Activated CD8-positive, alpha-beta memory T cell treated with anti-CD3 and anti-CD28 coated beads, Interleukin-2, amount 10 ng/mL, durations not matched to agents 7 days and 5 days (primary cell): ENCODE data around the gene NADK2. TPM values are rescaled to one million over a fixed set of nuclear protein-coding genes. Genes with fewer than 3 reads are reported as not detected.
A peak's percentile ranks its signal among the peaks of the same experiment; 100 is the strongest.

Experiments used
- ATAC-seq: fragments of 150-1000 bp; cut with Tn5 transposase; one replicate; pipeline ENCODE4 v1.10.0; 2021; ENCODE audit warnings: moderate library complexity
- CTCF ChIA-PET: fragments of 350-600 bp; sonication (Branson Sonifier 250); formaldehyde crosslinking; loops from one replicate; lab custom pipeline; 2021; ENCODE audit warnings: antibody characterized with exemption; lab: Charles Lee
- DNase-seq: peaks from one replicate; pipeline ENCODE4 v3.0.0-alpha.2; 2020
- H3K27ac Mint-ChIP-seq: one replicate; pipeline ENCODE4 v1.8.0; 2021; ENCODE audit warnings: mild to moderate bottlenecking, mixed read lengths
- H3K27me3 Mint-ChIP-seq: one replicate; pipeline ENCODE4 v1.8.0; 2021; ENCODE audit warnings: mixed read lengths
- H3K36me3 Mint-ChIP-seq: one replicate; pipeline ENCODE4 v1.8.0; 2021; ENCODE audit warnings: mild to moderate bottlenecking, mixed read lengths
- H3K4me1 Mint-ChIP-seq: one replicate; pipeline ENCODE4 v1.8.0; 2021; ENCODE audit warnings: mixed read lengths
- H3K4me3 Mint-ChIP-seq: one replicate; pipeline ENCODE4 v1.8.0; 2021; ENCODE audit warnings: mild to moderate bottlenecking, moderate library complexity, mixed read lengths
- H3K9me3 Mint-ChIP-seq: one replicate; pipeline ENCODE4 v1.8.0; 2022; ENCODE audit warnings: low read depth, mixed read lengths
- total RNA-seq, 2 experiments: library from RNA; stranded (reverse); gene quantifications; one replicate each; pipeline ENCODE4 v1.2.3, GENCODE V29; 2021

The NADK2 gene
- total RNA-seq, 2 experiments from 2014 or later: 12.5 to 14.9 TPM

DNA sequence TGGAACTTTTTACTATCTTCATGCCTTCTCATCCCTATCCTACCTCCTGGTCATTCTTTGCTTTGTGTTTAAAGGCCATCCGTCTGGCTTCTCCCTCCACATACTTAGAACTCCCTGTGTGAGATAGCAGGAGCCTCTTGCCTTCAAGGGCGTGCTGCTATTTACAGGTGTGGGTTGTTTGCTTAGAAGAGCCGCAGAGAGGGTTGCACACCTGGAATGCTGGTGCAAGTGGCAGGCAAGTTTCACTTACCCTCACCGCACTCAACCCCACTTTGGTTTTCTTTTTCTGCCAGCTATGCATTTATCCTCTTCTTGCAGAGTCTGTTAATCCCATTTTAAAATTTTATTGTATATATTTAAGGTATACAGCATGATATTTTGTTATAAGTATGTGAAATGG is 77.3 kb downstream of the NADK2 start:
- Mint-ChIP-seq H3K4me1 (peaks cover 32% of the 10 kb centered on the region), H3K36me3 (peaks cover 64% of the 10 kb centered on the region), H3K4me3 (no peak overlapping the region), H3K9me3 (no peaks in the 10 kb centered on the region), H3K27me3 (no peaks in the 10 kb centered on the region), H3K27ac (no peak overlapping the region)
- CTCF ChIA-PET: no interaction called here
- ATAC-seq (no peak), DNase-seq (no peak)

DNA sequence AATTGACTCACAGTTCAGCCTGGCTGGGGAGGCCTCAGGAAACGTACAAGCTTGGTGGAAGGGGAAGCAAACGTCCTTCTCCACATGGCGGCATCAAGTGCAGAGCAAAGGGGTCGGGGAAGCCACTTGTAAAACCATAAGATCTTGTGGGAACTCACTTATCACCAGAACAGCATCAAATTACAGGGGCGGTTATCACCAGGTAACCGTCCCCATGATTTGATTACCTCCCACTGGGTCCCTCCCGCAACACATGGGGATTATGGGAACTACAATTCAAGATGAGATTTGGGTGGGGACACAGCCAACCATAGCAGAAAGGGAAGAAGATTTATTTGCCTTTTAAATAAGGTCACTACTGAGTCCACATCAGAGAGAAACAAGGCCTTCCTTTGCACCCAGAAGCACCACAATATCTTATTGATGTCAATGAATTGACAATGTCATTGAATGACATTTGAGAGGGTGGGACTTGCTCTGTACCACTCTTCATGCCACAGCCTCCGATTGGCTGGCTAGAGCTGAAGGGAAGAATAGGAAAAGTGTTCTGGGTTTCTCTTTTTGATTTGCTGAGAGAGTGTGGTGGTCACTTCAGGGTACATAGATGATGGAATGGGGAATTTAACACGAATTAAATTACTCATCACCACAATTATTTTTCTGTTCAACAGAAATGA is 78.8 kb downstream of the NADK2 start:
- no peaks in the 10 kb centered on the region for H3K27me3 Mint-ChIP-seq
- H3K27ac Mint-ChIP-seq: no peak overlapping the region
- H3K9me3 Mint-ChIP-seq: no peaks in the 10 kb centered on the region
- H3K36me3 Mint-ChIP-seq: peaks cover 62% of the 10 kb centered on the region
- ATAC-seq (no peak), DNase-seq (no peak)
- CTCF ChIA-PET: no interaction called here
- H3K4me3 Mint-ChIP-seq: no peak overlapping the region
- peaks cover 28% of the 10 kb centered on the region for H3K4me1 Mint-ChIP-seq

DNA sequence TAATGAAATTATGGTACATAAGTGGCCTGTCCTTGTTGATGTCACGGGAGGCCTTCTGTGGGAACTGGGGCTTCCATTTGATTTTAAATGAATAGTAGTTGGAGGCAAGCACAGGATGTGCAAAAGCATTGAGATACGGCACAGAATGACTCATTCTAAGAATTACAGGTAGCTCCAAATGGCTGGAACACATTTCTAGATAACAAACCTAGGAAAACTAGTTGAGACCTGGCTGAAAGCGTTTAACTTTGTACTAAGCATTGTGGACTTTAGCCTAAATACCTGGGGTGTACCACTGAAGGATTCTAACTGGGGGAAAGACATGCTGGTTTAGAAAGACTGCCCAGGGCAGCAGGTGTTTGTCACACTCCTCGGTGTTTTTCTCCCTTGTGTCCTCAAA is 80.4 kb downstream of the NADK2 start:
- no peak overlapping the region for H3K27ac Mint-ChIP-seq
- DNase-seq (no peak), ATAC-seq (no peak)
- H3K27me3 Mint-ChIP-seq: no peaks in the 10 kb centered on the region
- H3K4me1 Mint-ChIP-seq: peaks cover 32% of the 10 kb centered on the region
- peaks cover 63% of the 10 kb centered on the region for H3K36me3 Mint-ChIP-seq
- CTCF ChIA-PET: no interaction called here
- no peaks in the 10 kb centered on the region for H3K9me3 Mint-ChIP-seq
- no peak overlapping the region for H3K4me3 Mint-ChIP-seq

- CTCF ChIA-PET: interaction anchor here (1.6 kb wide), 1 partner anchor 9 kb away, joined by 4 read pairs; the partner anchor contains the start of genes LMBRD2 and SKP2
- no peak for ATAC-seq
- H3K4me3 Mint-ChIP-seq: no peak overlapping the region
- H3K27ac Mint-ChIP-seq: no peak overlapping the region
- no peak for DNase-seq
- peaks cover 64% of the 10 kb centered on the region for H3K36me3 Mint-ChIP-seq
- H3K27me3 Mint-ChIP-seq: no peaks in the 10 kb centered on the region
- no peaks in the 10 kb centered on the region for H3K9me3 Mint-ChIP-seq
- peaks cover 36% of the 10 kb centered on the region for H3K4me1 Mint-ChIP-seq
Measured at GRCh38 chr5:36160617-36161016, 81.1 kb downstream of the NADK2 start.

- ATAC-seq (no peak), DNase-seq (no peak)
- H3K27me3 Mint-ChIP-seq: no peaks in the 10 kb centered on the region
- CTCF ChIA-PET: no interaction called here
- H3K36me3 Mint-ChIP-seq: peaks cover 69% of the 10 kb centered on the region
- no peak overlapping the region for H3K27ac Mint-ChIP-seq
- peaks cover 49% of the 10 kb centered on the region for H3K4me1 Mint-ChIP-seq
- H3K9me3 Mint-ChIP-seq: no peaks in the 10 kb centered on the region
- H3K4me3 Mint-ChIP-seq: no peak overlapping the region
Measured at GRCh38 chr5:36158144-36158543, 83.6 kb downstream of the NADK2 start.

- peaks cover 53% of the 10 kb centered on the region for H3K4me1 Mint-ChIP-seq
- H3K4me3 Mint-ChIP-seq: no peak overlapping the region
- H3K27ac Mint-ChIP-seq: no peak overlapping the region
- ATAC-seq (no peak), DNase-seq (no peak)
- no peaks in the 10 kb centered on the region for H3K9me3 Mint-ChIP-seq
- peaks cover 64% of the 10 kb centered on the region for H3K36me3 Mint-ChIP-seq
- H3K27me3 Mint-ChIP-seq: no peaks in the 10 kb centered on the region
- CTCF ChIA-PET: no interaction called here
Measured at GRCh38 chr5:36156619-36157018, 85.1 kb downstream of the NADK2 start.

DNA sequence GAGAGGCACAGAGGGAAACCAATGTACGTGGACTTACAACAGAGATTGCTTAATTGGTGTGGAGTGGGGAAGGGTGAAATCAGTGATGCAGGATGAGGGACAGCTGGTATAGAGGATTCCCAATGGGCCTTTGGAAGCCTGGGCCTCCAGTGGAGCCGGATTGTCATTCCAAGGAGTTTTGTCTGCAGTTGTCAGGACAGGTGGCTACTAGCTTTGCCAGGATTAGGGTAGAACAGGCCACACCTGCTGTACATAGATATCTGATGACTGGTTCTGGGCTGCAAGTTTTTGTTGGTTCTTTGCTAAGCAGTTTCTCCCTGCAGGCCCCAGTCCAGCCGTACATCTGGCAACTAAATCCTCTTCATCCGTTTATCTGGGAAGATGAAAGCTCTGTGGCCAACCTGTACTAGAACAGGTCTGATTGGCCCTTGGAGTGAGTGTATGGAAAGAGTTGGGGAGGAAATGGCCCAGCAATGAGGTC is 85.6 kb downstream of the NADK2 start:
- peaks cover 59% of the 10 kb centered on the region for H3K36me3 Mint-ChIP-seq
- CTCF ChIA-PET: no interaction called here

DNA sequence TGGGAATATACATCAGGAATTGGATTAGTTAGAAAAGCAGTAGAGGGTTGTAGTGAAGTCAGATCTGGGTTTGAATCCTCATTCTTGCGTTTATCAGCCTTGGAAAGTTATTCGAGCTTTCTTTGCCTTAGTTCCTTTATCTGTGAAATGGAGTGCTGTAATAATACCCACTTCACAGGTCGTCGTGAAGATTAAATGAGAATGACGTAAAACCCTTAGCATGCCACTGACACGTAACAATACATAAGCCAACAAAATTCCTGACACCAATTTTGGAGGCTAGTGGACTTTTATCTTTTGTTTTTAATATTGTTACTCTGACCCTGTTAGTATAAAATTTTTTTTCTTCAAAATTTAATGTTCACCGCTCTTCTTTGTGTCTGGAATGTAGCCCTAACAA is 86.4 kb downstream of the NADK2 start:
- Mint-ChIP-seq H3K27me3 (no peaks in the 10 kb centered on the region), H3K9me3 (no peaks in the 10 kb centered on the region), H3K36me3 (peaks cover 60% of the 10 kb centered on the region), H3K27ac (no peak overlapping the region), H3K4me1 (peaks cover 49% of the 10 kb centered on the region), H3K4me3 (no peak overlapping the region)
- DNase-seq (no peak), ATAC-seq (no peak)
- CTCF ChIA-PET: no interaction called here

More for the DNA sequence above, 85.6 kb downstream of the NADK2 start:
- peaks cover 49% of the 10 kb centered on the region for H3K4me1 Mint-ChIP-seq
- DNase-seq (no peak), ATAC-seq (no peak)
- no peak overlapping the region for H3K4me3 Mint-ChIP-seq
- H3K9me3 Mint-ChIP-seq: no peaks in the 10 kb centered on the region
- no peaks in the 10 kb centered on the region for H3K27me3 Mint-ChIP-seq
- no peak overlapping the region for H3K27ac Mint-ChIP-seq

DNA sequence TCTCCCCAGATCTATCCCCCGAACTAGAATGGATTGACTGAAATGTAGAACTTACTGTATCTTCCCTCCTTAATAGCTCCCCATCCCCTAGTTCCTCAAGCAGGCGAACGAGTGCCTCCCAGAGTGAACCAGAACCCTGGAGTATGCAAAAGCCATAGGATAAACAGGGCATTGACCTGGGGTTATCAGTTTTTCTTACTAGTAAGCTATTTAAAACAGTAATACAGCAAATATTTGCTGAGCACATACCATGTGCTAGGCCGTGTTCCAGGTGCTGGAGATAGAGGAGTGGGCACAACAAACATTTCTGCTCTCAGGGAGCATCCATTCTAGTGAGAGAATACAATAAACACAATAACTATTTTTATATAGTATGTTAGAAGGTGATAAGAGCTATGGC is 88.0 kb downstream of the NADK2 start:
- Mint-ChIP-seq H3K36me3 (peaks cover 52% of the 10 kb centered on the region), H3K27me3 (no peaks in the 10 kb centered on the region), H3K4me1 (peaks cover 56% of the 10 kb centered on the region), H3K27ac (peak overlapping the region; percentile 24), H3K4me3 (peak overlapping the region; percentile 90), H3K9me3 (no peaks in the 10 kb centered on the region)
- ATAC-seq: no peak
- no peak for DNase-seq
- CTCF ChIA-PET: interaction anchor here (0.8 to 2.2 kb wide), 2 partner anchors 81 to 88 kb away, joined by 3 to 7 read pairs; partner anchors contain the start of gene NADK2

DNA sequence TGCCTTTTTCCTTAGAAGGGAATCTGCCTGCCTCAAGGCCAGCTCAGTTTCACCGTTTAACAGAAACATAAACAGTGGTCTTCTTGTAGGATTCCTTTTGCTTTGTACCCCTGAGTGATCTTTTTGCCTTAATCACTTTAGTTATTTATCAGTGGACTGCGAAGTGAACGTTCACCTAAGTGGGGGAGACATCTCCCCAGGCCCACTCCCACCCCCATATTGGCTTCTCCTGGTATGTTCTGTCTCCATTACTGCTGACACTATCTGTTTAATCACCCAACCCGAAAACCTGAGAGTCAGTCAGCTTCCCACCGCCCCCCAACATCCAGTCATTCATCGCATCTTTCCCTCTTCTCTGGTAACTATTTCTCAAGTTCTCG is 88.4 kb downstream of the NADK2 start:
- CTCF ChIA-PET: interaction anchor here (1.3 to 2.2 kb wide), 3 partner anchors 13 to 88 kb away, joined by 3 to 7 read pairs (median 5); partner anchors contain the start of gene NADK2
- Mint-ChIP-seq H3K9me3 (no peaks in the 10 kb centered on the region), H3K4me1 (peaks cover 56% of the 10 kb centered on the region), H3K4me3 (peak overlapping the region; percentile 90), H3K27me3 (no peaks in the 10 kb centered on the region), H3K36me3 (peaks cover 48% of the 10 kb centered on the region), H3K27ac (peak overlapping the region; percentile 24)
- ATAC-seq: no peak
- no peak for DNase-seq

GRCh38 chr5:36152324-36153297 is 89.1 kb downstream of the NADK2 start:
- H3K9me3 Mint-ChIP-seq: no peaks in the 10 kb centered on the region
- CTCF ChIA-PET: interaction anchor here (1.3 to 2.2 kb wide), 4 partner anchors 8 to 89 kb away, joined by 3 to 7 read pairs (median 4); partner anchors contain the start of gene NADK2
- peak overlapping the region; percentile 90 for H3K4me3 Mint-ChIP-seq
- peaks cover 52% of the 10 kb centered on the region for H3K4me1 Mint-ChIP-seq
- ATAC-seq: no peak
- H3K36me3 Mint-ChIP-seq: peaks cover 46% of the 10 kb centered on the region
- H3K27me3 Mint-ChIP-seq: no peaks in the 10 kb centered on the region
- DNase-seq: no peak
- H3K27ac Mint-ChIP-seq: peak overlapping the region; percentile 91

- CTCF ChIA-PET: interaction anchor here (1.3 to 2.2 kb wide), 8 partner anchors 9 to 90 kb away, joined by 3 to 9 read pairs (median 4); partner anchors contain the start of gene NADK2
- Mint-ChIP-seq H3K4me1 (peaks cover 54% of the 10 kb centered on the region), H3K9me3 (no peaks in the 10 kb centered on the region), H3K27ac (peak within 1 kb of the TSS; percentile 91), H3K36me3 (peaks cover 40% of the 10 kb centered on the region), H3K27me3 (no peaks in the 10 kb centered on the region), H3K4me3 (peak within 1 kb of the TSS; percentile 90)
- ATAC-seq: peak; percentile 97
- peak; percentile 99 for DNase-seq
Measured at GRCh38 chr5:36151434-36152323, 90.0 kb downstream of the NADK2 start, which contains the start of the genes LMBRD2 and SKP2. Gene LMBRD2, minus strand, starts transcription at chr5:36151887. Its CDS starts 8,538 bp downstream, at chr5:36143349. Gene SKP2, plus strand, starts transcription at chr5:36152111. Its CDS starts 152 bp downstream, at chr5:36152263.
